HG03045 (cell line): ENCODE data around the gene CACNA1F.

Source experiments
- ATAC-seq: cut with Tn5 transposase; IDR thresholded peaks from one replicate; pipeline ENCODE4 v1.9.1; 2021; ENCODE audit warnings: mild to moderate bottlenecking, moderate library complexity; ENCODE audit not compliant: unreplicated experiment

CACNA1F gene

DNA sequence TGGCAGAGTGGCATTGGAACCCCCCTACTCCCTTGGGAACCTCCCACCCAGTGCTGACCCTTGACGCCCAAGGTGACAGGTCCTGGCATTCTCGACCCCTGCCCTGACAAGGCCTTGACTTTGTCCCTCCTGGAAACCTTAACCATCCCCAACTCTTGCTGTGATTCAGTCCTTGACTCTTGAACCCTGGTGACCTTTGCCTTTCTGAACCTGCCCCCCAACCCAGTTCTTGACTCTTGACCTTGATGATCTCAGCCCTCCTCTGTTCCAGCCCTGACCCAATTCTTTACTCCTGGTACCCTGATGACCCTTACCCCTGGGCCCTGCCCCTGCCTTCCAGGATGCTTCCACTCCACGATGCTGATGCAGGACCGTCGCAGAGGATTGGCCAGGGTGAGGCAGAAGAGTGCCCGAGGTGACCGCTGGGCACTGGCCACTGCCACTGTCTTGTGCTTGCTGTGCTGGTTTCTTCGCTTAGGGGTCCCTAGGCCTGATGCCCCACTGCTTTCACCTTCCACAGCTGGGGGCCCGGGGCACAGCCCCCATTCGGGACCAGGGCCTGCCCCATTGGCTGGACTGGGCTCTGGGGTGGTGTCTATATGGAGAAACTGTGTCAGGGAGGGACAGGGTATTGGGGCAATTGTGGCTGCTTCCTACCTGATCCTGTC lies 1.7 kb downstream of the CACNA1F start:
- ATAC-seq: no peak

DNA sequence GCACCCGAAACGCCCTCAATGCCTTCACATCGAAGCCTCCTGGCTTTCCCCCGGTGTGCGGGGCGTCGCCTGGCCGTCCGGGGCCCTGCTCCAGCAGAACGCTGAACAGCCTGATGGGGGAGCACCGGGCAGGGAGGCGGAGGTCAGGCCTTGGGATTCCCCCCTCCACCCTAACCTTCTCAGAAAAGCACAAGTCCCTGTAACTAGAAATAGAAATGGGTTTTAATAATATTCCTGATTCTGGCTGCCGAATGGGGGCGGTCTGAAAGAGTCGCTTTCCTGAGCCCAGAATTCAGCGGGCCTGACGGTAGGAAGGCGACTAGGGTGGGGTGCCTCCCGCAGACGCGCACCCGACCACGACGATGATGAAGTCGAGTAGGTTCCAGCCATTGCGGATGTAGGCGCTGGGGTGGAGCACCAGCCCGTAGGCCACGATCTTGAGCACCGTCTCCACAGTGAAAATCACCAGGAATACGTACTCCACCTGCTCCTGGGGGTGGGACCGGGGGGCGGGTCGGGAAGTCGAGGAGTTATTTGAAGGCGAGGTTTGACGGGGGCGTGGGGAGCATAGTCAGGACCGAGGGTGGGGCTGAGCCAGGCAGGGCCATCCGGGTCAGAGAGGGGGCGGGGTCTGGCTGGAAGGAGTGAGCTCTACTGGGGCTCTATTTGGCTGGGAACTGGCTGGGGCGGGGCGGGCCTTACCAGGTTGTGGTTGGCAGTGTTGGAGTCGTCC lies 2.5 kb downstream of the CACNA1F start:
- peak; percentile 71 for ATAC-seq

DNA sequence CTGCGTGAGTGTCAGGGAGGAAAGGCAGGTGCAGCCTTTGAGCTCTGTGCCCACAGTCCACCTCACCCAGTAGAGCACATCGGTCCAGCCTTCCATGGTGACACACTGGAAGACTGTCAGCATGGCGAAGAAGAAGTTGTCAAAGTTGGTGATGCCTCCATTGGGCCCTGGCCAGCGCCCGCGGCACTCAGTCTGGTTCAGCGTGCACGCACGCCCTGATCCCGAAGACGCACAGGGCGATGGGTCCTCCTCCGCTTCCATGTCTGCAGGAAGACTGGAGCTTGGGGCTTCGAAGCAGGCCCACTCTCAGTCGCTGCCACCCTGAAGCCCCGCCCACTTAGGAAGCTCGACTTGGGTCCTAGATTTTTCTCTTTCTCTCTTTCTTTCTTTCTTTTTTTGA lies 5.0 kb downstream of the CACNA1F start:
- no peak for ATAC-seq

DNA sequence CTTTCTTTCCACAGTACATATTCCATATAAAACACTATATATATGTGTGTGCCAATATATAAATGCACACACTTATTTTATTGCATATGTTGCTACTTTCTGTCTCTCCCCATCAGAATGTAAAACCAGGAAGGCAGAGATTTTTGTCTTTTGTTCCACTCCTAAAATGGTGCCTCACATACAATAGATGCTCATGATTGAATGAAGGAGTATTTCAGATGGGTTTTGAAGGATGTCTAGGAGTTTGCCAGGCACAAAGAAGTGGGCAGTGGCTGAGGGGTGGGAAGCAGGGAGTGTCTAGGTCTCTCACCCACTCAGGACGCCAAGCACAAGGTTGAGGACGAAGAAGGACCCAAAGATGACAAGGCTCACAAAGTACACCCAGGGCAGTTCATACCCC lies 5.4 kb downstream of the CACNA1F start:
- ATAC-seq: no peak

DNA sequence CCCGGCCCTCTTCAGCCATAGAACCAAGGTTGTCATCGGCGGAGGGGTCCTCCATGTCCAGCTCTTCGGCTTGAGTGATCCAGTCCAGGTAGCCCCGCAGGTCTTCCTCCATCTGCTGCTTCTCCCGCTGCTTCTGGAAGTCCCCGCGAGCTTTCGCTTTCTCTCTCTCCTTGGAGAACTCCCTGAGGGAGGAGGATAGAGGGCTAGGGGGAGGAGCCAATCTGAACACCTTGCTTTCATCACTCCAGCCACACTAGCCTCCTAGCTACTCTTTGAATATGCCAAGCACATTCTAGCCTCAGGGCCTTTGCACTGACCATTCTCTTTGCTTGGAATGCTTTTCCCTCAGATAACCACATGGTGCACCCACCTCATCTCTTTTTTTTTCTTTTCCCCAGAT lies 6.2 kb downstream of the CACNA1F start:
- no peak for ATAC-seq

DNA sequence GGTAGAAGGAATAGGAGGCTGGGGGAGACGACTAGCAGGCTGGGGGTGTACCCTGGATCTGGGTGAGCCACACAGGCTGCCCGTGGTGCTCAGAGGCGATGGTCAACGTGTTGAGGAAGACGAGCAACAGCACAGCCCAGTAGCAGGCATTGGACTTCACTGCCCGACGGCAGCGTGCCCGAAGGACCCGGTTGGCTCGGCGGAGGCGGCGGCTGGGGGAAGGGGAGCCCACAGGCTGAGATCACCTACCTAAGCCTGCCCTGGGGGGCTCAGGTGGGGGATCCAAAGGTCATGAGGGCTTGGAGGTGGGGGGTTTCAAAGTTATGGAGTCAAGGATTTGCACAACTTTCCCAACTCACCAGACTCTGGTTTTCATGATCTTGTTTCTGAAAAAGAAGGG lies 7.3 kb downstream of the CACNA1F start:
- no peak for ATAC-seq

DNA sequence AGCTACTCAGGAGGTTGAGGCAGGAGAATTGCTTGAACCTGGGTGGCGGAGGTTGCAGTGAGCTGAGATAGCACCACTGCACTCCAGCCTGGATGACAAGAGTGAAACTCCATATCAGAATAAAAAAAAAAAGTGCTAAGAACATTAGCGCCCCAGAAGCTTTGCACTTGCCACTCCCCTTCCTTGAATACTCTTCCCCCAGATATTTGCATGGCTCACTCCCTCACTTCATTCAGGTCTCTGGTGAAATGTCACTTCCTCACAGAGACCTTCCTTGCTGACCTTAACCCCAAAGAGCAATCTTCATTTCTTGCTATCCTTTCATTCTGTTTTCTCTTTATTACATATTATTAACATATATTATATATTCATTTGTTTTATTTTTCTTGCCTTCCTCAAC lies 11.3 kb downstream of the CACNA1F start:
- ATAC-seq: no peak

DNA sequence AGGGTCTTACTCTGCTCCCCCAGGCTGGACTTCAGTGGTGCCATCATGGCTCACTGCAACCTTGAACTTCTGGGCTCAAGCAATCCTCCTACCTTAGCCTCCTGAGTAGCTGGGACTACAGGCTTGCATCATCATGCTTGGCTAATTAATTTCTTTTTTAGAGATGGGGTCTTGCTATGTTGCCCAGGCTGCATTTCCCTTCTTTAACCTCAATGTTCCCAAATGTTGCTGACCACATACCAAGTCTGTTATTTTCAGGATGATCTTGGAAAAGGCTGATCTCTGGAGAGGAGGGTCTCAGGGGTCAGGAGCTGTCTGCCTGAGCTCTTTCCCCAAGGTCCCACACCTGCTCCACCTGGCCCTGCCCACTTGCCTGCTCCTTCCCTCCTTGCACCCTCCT lies 13.0 kb downstream of the CACNA1F start:
- no peak for ATAC-seq

DNA sequence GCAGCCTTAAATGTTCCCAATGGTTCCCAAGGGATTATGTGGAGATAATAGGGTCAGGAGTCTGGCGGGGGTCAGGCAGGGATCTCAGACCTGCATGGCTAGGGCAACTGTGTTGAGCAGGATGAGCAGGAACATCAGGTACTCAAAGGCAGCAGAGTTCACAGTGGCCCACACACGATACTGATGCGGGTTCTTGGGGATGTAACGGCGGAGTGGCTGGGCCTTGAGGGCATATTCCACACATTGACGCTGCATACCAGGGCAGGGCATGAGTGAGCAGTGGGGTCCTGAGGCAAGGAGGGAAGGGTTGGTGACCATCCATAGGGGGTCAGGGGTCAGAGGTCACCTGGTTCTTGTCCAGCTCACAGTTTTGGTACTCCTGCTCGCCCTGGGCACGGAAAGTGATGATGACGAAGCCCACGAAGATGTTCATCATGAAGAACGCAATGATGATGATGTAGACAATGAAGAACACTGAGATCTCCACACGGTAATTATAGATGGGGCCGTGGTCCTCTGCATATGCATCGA lies 18.1 kb downstream of the CACNA1F start:
- no peak for ATAC-seq

DNA sequence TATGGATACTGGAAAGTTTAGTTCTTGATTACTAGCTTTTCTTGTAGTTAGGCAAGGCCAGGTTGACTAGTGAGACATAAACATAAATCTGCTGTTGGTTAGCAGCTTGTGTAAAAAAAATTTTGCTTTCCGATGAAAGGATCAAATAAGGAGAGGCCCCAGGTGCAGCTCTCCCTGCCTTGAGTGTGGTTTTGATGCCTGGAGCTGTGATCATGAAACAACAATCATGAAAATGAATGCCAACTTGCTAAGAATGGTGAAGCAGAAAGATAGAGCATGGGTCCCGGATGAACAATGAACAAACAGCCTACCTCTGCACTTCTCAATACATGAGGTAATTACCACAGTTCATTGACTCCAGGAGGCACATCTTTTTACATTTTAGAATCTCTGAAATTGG lies 18.7 kb downstream of the CACNA1F start:
- ATAC-seq: no peak

DNA sequence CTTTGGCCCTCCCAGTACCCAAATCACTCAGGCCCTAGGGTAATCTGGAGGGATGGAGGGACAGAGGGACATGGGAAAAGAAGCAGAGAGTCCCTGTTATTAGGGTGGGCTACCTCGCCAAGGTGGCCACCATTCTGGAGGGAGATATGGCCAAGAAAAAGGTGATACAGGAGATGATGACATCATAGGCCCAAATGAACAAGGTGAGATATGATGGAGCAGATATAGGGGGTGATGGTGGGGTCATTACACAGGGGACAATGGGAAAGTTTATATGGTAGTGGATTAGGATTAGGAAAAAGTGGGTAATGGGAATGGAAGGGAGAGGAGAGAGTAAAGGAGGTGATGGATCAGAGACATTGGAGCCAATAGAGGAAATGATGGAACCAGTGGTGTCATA lies 20.3 kb downstream of the CACNA1F start:
- no peak for ATAC-seq

DNA sequence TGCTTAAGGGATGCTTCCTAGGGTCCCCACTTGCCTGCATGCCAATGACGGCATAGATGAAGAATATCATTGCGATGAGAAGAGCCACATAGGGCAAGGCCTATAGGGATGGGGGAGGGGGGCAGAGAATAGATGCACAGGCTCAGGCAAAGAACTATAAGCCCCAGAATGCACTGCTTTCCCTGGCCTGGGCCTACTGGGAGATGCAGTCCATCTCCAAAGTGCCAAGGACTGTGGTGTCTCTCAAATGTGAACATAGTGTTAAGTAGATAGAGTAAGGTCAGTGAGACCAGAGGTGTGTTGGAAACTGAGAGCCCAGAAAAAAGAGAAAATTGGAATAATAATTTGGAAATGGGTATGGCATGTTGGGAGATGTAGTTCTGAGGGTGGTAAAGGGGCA lies 20.9 kb downstream of the CACNA1F start:
- ATAC-seq: no peak

DNA sequence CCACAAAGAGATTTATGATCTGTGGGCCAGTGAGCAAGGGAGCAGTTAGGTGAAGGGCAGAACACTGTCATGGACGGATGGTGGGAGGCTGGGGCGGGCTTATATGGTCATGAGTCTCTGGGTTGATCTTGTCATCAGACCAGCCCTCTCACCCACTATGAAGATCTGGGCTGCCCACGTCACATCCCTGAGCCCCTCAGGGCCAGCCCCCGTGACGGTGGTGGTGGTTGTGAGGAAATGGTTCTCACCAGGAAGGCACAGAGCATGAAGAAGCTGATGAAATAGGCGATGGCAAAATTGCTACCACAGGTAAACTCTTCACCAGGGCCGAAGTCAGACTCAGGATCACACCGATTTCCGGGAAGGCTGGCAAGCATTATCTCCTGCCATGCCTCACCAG lies 22.1 kb downstream of the CACNA1F start:
- ATAC-seq: no peak

DNA sequence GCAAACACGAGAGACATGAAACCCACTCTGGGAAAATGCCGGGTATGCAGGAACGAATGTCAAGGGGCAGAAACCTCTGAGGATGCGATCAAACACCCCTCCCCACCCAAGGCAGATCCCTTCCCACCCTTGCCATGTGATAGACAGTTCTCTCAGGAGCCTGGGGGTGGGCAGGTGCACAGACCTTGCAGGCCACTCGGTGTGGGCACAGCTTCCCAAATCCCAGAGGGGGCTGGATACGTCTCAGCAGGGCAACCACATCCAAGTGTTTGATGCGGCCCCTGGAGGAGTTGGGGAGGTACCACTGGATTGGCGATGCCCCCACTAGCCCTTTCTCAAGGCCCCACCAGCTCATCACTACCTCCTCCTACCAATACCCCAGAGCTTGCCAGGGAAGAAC lies 22.7 kb downstream of the CACNA1F start:
- no peak for ATAC-seq

DNA sequence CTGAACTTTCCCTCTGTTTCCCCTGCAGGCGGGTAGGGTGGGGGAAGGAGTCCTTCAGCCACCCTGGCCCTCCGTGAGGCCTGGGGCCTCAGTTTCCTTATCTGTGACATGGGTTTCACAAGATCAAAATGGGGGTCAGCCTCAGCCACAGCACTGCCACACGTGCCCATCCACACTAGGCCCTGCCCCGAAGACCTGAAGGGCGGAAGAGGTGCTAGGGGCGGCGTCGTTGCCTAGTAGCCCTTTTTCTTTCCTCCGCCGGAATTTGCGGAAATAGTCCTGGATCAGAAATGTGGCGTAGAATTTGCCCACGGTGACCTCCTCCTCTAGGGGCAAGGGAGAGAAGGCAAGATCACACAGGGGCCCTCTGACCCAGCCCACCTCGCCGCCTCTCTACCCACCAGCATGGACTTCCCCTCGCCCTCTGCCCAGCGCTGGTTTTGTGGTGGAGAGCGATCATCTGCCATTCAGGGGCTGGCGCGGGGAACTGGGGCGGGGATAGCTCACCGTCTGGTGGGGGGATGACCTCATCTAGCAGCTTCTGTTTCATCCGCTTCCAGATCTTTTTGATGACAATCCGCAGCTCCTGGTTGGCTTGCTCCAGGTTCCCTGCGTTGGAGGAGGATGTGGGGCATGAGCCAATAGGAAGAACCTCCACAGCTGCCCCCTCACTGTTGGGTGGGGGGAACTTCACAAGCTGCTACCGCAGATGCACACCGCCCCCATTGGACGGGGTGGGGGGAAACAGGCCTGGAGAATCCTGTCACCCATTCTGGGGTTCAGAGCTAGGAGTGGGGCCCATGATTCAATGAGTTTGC lies 23.5 kb downstream of the CACNA1F start:
- no peak for ATAC-seq

DNA sequence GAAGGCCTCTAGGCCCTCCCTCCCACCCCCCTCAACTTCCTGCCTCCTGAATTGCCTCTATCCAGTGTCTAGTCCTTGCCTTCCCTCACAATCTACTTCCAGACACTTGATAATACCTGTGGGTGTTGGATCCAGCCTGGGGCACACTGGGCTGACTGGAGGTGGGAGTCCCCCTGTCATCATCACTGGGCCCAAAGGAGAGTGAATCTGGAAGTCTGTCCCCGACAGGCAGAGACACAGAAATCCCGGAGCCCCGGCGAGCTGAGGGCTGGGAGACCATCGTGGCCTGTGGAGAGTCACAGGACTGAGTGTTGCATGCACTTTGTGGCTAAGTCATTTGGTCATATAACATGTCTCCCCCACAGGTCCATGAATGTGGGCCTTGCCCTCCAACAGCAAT lies 24.7 kb downstream of the CACNA1F start:
- ATAC-seq: no peak

DNA sequence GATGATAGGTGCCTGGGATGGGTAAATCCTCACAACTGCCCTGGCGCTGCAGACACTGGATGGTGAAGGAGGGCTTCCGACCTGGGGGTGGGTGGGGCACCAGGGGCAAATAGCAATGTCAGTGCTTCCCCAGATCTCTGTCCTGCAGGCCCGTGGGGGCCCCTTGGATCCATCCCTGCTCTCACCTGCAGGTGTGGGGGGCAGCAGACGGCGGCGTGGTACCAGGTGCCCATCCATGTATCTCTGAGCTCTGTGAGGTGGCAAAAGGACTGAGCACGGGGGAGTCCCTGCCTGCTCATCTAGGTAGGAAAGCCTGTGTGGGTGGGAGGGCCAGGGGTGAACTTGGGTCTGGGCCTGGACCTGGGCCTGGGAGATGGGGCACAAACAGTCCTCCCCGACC lies 26.6 kb downstream of the CACNA1F start:
- no peak for ATAC-seq

DNA sequence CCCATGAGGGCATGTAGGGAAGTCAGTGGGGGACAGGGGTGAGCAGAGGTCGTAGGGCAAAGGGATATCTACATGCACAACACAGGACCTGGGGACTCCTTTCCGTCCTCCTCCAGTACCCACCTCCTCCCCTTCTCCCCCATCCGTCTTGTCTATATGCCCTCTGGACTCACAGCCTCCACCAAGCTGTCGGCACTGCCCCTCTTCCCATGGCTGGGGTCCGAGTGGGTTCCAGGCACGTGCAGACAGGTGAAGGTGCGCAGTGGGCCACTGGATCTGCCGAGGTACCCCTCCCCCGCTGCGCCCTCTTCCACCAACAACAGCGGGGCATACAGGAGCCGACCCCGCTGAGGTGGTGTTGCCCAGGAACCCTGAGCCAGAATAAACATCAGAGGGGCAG lies 27.7 kb downstream of the CACNA1F start:
- ATAC-seq: no peak

DNA sequence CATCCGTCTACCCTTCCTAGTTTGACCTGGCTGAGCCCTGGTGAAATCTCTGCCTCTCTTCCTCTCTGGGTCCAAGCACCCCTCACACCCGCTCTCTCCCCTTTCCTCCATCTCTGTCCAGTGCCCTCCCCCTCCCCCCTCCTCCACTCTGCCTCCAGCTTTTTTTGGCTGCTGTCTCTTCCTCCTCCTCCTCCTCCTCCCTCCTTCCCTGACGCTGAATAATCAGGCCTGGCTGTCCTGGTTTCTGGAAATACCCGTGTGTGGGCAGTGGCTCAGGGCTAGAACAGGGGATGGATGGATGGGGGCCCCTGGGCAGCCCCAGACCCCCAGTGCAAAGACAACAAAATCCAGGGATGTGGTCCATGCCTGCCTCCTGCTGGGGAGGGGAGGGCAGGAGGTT lies 28.4 kb downstream of the CACNA1F start:
- no peak for ATAC-seq

DNA sequence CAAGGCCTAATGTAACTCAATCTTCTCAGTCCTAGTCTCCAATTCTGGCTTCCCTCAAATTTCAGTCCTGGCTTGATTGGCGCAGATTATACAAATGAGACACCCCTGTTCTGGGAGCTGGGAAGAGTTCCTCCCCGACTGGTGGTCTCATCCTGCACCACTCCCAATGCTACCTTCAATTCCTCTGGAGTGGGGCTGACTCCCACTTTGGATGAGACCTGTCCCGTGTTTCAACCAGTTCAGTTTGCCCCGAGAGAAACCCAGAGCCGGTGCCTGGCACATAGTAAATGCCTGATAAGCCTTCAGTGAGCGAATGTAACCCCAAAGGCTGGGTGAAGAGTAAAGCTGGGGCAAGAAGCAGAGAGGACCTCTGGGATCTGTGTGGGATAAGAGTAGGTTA lies 29.1 kb downstream of the CACNA1F start:
- ATAC-seq: no peak

DNA sequence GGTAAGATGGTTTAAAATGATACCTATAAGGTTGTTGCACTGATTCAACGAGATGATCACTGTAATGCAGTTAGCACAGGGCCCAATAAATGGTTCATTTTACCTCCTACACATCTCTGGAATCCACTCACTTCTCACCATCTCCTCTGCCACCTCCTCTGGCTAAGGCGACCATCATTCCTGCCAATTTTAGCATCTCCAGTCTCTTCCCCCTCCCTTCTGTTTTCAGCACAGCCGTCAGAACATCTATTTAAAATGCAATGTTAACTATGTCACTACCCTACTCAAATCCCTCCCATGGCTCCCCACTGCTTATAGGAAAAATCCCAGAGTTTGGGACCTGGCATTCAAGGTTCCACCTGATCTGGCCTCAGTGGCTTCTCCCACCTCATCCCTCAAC lies 29.6 kb downstream of the CACNA1F start:
- no peak for ATAC-seq

DNA sequence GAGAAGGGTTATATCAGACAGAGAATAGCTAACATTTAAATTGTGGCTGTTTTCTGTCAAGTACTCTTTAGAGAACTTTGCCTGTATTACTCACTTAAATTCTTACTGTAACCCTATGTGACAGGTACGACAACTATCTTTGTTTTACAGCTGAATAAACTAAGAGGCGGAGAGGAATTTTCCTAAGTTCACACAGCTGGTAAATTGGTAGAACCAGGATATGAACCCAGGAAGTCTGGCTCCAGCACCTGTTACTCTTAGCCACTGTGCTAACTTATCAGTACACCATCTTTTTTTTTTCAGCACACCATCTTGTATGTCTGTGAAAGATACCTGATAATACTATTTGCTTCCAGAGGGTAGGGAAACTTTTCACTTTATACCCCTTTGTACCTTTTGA lies 31.1 kb downstream of the CACNA1F start:
- ATAC-seq: no peak
